Ovary (tissue), 3 donors: ENCODE results near the gene NFIA.

ENCODE experiments used
- POLR2A ChIP-seq: fragments of 450-650 bp; IDR thresholded peaks from one replicate; pipeline ENCODE4 v1.6.1; 2017; ENCODE audit warnings: antibody characterized with exemption, mild to moderate bottlenecking, moderate library complexity
- TF ChIP-seq, protein P1 (sequence below), 3 donors: fragments of 450-650 bp in 2 of 3; fragments of 200-600 bp in 1 of 3; IDR thresholded peaks; one replicate each; pipeline versions ENCODE4 v1.5.1 to v1.8.0; 2016 to 2022; ENCODE audit warnings: antibody characterized with exemption in 3 of 3, mild to moderate bottlenecking in 1 of 3
- donor health status: DM: no; HTN: no; CAD: no.

DNA sequence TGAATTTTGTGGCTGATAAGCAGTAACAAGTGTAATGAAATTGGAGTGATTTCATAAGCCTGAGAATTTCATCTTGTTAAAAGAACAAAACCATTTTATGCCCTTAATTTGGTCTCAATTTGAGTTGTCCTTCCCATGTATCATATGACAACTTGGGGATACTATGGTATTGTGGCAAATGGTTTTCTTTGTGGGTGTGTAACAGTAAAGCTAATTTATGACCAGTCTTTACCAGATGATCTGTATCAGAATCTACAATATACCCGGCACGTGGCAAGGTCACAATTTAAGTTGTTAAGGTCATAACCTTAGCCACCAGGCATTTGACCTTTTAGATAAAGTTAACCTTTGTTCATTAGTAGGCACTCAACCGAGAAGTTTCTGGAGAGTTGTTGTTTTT is 9.1 kb downstream of the NFIA start:
- TF ChIP-seq, protein P1, sequence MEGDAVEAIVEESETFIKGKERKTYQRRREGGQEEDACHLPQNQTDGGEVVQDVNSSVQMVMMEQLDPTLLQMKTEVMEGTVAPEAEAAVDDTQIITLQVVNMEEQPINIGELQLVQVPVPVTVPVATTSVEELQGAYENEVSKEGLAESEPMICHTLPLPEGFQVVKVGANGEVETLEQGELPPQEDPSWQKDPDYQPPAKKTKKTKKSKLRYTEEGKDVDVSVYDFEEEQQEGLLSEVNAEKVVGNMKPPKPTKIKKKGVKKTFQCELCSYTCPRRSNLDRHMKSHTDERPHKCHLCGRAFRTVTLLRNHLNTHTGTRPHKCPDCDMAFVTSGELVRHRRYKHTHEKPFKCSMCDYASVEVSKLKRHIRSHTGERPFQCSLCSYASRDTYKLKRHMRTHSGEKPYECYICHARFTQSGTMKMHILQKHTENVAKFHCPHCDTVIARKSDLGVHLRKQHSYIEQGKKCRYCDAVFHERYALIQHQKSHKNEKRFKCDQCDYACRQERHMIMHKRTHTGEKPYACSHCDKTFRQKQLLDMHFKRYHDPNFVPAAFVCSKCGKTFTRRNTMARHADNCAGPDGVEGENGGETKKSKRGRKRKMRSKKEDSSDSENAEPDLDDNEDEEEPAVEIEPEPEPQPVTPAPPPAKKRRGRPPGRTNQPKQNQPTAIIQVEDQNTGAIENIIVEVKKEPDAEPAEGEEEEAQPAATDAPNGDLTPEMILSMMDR (IDR thresholded peaks at IDR 0.05): no peak
- TF ChIP-seq POLR2A: no peak
